NCI-H1694 treated with DMSO at 0.1 percent for 48 hours (cell line): ENCODE results near the gene NSMCE3.

ENCODE experiments used
- DNase-seq: peaks from one replicate; lab custom pipeline; 2025; lab: John Stamatoyannopoulos, UW

Gene NSMCE3

DNA sequence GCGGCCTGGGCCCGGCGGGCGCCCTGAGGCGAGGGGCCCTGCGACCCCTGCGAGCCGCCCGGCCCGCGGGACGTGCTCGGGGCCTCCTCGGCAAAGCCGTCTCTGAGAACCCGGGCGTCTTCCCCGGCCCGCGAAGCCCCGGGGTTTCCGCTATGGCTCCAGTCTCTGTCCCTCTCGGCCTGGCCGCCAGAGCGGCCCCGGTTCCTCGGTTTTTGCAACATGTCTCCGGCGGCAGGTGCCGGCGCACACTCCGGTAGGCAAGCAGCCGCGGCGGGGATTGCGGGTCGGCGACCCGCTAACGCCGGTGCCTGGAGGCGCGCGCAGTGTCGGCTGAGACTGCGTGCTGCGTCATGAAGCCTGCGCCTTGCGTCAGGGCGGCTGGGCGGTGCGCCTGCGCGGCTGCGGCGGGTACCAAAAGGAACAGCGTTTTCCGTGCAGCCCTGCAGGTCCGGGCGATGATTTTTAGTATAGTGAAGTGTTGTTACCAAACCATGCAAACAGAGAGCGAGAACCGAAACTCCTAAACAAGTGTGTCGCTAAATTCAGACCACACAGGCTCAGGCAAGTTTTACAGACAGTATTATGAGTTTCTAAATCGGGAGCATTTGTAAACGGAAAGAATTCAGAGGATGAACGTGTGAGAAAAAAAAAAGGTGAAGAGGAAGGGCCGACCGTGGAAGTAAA is at the start of gene NSMCE3:
Gene NSMCE3, minus strand, starts transcription at position 338 of the 684 bp plus-strand sequence. Its CDS starts 117 bp downstream, at position 221.
- DNase-seq, result peak; percentile 39

DNA sequence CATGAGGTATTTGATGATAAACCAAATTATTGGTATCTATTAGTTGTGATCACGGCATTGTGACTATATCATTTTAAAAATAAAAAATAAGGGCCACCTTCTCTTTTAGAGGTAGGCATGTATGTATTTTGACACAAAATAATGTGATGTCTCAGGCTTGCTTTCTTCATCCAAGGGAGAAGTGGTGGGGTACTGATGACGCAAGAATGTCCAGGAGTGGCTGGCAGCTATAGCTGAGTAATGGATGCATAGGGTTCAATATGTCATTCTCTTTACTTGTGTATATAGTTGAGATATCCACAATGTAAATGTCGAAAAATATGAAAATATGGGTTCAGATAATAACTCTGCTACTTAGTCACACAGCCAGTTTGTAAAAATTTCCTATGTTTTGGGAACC is 46.8 kb upstream of the NSMCE3 start:
- no peak for DNase-seq

DNA sequence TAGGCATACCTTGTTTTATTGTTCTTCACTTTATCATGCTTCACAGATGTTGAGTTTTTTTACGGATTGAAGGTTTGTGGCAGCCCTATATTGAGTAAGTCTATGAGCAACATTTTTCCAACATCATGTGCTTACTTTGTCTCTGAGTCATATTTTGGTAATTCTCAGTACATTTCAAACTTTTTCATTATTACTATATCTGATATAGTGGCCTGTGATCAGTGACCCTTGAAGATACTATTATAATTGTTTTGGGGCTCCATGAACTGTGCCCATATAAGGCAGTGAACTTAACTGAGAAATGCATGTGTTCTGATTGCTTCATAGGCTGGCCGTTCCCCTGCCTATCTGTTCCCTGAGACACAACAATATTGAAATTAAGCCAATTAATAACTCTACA is 42.8 kb upstream of the NSMCE3 start:
- no peak for DNase-seq

DNA sequence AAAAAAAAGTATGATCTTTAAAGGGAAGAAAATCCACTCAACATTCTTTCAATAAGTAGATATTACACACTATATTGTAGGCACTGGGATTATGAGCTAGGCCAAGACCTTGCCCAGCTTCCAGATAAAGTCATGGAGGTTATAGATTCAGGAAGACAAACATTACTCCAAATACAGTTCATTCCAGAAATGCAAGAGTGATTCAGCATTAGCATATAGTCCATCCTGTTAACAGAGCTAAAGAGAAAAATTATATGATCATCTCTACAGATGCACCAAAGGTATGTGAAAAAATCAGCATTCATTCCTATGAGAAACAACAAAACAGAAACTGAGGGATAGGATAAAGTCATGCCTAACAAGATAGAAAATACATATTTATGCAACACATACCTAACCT is 42.1 kb upstream of the NSMCE3 start:
- DNase-seq, result no peak

DNA sequence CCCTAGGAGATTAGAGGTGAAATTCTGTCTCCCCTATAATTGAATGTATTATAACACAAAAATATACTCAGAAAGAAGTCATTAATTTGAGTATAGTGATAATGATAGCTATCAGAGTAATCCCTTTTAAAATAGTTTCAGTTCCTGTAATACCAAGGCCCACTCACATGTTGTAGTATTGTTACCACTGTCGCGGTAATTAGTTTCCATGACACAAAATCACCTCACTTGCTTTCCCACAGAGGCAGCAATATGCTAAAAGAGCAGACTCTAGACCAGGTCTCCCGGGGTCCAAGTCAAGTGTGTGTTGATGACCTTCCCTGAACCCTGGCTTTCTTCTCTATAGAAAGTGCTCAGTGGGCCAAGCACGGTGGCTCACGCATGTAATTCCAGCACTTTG is 39.5 kb upstream of the NSMCE3 start:
- DNase-seq, result no peak

DNA sequence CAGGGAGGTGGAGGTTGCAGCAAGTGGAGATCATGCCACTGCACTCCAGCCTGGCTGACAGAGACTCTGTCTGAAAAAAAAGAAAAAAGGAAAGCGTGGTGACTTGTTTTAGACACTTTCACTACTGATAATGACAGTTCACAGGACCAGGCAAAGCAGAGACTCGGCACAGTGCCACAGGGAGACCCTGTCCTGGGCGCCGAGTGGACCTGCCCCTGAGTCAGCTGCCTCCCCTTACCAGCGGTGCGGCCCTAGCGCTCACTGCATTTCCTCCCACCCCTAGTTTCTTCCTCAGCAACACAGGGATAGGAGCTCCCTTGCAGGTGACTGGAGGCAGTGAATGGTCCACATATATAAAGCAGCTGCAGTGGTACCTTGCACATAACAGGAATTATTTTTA is 38.7 kb upstream of the NSMCE3 start:
- DNase-seq, result no peak

DNA sequence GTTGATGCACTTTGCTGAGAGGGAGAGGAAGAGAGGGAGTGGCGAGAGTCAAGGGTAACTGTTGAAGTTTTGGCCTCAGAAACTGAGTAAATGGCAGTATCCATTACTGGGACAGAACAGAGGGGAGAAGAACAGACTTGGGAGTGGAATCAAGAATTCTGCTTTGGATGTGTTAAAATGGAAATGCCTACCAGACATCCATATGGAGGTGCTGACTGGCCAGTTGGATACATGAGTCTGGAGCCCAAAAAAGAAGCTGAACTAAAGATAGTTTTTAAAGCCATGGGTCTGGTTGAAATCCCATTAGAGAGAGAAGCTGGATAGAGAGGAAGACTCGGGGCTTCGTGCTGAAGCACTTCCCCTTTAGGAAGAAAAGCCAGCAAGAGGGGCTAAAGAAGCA is 35.9 kb upstream of the NSMCE3 start:
- no peak for DNase-seq

DNA sequence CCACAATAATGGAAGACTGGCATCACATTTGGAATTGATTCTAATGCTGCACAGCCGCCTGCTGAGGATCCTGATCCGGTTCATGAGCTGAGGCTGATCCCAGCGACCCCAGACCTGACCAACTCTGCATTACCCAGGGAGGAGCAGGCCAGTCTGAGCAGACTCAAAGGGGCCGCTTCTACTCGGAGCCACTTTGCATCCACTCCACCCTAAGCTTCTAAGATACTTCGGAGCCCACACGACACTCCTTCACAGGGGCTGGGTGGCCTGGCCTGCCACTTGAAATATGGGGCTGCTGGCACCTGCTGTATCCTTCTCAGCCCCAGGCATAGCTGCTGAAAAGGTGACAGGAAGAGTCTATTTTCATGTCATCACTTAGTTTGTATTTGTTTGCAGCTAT is 33.2 kb upstream of the NSMCE3 start:
- no peak for DNase-seq

DNA sequence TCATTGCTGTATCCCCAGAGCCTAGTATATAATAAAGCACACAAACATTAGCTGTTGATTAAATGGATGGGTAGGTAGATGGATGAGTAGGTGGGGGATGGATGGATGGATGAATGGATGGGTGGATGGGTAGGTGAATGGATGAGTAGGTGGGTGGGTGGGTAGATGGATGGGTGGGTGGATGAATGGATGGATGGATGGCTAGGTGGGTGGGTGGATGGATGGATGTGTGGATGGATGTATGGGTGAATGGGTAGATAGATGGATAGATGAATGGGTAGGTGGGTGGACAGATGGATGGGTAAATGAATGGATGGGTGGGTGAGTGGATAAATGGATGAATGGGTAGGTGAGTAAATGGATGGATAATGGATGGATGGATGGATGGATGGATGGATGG is 30.2 kb upstream of the NSMCE3 start:
- DNase-seq, result no peak

DNA sequence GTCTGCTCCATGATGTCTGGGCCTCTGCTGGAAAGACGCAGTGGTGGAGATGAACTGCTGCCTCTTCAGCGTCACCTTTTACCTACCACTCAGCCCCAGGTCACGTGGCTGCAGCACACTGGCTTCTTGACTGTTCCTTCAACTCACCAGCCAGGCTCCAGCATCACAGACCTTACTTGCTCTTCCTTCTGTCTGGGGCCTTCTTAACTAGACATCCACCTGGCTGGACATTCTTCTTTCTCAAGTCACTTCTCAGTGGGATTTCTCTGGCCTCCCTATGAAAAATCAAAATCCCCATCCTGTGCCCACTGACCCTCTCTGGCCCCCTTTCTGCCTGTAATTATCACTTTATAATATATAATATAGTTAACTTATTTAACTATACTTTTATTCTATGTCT is 29.7 kb upstream of the NSMCE3 start:
- DNase-seq, result no peak

DNA sequence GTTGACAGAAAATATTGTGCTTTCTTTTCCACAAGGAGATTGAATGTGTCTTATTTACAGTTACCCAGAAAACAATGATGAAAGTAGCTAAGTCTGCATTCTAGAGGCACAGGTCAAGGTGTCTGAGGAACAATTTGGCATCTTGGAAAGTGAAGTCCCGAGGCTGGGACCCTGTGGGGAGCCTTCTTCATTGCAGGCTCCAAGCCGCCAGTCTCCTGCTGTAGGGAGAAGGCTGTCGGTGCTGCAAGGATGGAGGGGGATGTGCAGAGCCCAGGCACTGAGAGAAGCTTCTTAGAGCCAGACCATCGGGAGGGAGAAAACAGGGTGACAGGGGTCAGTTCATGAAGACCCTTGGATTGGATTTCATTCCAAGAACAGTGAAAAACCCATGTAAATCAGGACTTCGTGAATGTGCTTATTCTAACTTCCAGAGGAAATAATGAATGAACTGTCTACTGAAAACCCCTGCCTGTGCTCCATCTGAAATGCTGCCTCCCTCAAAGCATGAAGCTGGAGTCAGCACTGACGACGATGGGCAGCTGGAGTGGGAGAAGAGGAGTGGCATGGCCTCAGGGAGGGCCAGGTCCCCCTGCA is 25.2 kb upstream of the NSMCE3 start:
- no peak for DNase-seq

DNA sequence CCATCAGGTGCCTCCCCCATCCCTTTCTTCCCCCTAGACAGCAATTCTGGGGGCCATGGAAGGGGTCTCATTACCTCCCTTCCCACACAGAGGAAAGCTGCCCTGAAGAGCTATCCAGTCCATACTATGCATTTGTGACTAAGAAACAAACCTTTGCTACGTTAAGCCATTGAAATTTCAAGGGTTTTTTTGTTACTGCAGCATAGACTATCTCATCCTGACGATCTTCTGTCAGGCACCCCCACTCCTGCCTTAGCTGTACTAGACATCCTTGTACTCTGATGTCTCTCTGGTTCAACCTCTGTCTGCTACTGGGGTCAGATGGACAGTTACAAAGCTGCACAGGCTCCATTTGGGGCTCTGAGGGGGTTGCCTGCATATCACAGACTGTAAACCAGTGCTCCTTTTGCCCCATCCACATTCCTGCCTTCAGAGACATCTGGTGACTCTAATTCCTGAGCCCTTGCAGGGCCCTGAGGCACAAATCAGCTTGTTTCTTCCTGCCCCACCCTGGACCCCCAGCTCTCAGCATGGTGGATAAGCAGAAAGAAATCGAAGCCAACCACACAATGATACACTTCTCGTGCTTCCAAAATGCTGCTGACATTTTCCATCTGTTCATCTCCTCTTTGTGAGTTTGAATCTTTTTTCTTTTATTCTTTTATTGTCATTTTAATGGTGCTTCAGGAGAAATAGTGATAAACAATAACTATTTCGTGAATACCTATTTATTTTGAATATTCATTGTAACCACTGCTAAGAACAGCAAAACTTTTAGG is 21.6 kb upstream of the NSMCE3 start:
- no peak for DNase-seq

DNA sequence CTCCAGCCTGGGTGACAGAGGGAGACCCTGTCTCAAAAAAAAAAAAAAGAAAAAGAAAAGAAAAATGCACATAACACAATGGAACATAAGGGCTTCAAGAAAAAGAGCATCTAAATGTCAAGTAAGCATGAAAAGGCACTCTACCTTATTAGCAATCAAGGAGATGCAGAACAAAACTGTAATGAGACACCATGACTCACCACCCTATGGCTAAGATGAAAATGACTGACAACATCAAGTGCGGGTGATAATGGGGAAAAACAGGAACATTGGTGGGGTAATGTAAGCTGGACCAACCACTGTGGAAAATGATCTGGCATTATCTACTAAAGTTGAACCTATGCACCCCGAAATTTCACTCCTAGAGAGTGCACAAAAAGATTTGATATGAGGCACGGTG is 19.6 kb upstream of the NSMCE3 start:
- DNase-seq, result no peak

DNA sequence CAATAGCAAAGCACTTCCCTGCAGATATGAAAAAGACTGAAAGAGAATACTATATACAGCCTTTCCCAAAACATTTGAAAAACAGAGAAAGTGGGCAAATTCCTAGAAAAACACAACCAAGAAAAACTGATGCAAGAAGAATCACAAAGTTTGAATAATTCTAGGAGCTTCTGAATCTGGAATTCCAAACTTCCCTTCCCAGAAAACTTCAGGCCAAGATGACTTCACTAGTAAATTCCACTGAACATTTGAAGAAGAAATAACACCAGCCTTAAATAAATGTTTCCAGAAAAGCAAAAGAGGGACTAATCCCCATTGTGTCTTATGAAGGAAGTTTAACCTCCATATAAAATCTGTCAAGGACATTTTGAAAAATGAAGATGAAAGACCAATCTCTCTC is 15.8 kb upstream of the NSMCE3 start:
- no peak for DNase-seq

DNA sequence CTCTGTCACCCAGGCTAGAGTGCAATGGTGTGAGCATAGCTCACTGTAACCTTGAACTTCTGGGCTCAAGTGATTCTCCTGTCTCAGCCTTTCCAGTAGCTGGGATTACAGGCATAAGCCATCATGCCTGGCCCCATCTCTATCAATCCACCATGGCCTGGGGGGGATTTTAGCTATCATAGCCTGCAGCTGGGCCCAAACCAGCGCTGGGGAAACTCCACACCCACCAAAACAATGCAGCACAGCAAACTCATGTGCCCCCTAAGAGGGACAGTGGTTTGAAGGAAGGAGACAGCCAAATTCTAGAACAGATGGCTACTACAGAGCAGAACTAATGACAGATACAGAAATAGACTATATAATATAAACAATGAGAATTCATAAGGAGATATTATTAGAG is 13.8 kb upstream of the NSMCE3 start:
- DNase-seq, result peak; percentile 2

DNA sequence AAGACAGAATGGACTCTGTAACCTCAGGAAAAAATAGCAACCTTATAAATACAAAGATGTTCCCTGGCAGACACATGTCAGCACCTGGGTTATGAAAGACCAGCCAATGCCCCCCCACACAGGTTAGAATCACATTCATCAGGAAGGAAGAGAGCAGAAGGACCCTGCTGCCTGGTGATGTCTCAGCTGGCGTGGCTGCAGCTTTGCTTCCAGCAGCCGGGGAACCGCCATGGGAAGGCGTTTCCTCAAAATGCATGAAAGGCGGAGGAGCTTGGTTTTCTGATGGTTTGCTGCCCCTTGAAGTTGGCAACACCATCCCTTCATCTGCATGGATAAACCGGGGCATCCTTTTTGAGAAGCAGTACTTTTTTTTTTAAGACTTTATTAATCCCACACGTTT is 10.9 kb upstream of the NSMCE3 start:
- DNase-seq, result no peak

DNA sequence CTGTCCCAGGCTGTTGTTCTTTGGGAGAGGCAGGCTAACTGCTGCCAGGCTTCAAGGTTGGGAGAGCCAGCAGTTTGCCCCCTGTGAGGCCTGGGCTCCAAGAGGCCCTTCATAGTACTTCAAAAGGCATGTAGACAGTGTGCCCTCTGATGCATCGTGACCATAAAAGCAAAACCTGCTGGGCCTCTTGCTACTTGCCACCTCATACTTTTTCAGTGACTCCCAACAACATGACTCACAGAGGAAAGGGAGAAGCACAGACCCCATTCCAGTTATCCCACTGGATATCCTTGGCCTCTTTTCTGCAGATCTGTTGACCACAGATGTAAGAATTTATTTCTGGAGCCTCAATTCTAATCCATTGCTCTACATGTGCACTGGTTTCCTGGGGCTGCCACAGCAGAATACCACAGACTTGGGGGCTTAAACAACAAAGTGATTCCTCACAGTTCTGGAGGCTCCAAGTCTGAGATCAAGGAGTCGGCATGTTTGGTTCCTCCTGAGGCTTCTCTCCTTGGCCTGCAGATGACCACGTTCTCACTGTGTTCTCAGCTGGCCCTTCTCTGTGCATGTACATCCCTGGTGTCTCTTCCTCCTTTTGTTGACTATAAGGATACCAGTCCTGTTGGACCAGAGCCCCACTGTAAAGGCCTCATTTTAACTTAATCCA is 8.9 kb upstream of the NSMCE3 start:
- no peak for DNase-seq

DNA sequence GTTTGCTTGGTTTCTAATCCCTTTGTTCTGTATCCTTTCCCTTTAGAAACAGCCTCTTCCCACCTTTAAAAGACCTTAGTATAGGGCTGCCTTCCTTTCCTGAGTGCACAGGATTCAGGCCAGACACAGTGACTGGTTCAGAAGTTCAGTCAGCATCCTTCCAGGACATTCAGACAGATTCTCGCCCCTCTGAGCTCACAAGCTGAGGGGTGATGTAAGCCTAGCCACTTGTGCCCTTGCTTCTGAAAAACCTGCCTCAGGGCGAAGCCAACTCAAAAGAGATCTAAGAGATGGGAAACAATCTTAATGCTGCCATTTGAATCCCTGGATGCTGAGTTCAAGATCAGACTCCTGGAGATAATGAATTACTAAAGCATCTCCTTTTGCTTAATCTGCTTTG is 6.7 kb upstream of the NSMCE3 start:
- no peak for DNase-seq

DNA sequence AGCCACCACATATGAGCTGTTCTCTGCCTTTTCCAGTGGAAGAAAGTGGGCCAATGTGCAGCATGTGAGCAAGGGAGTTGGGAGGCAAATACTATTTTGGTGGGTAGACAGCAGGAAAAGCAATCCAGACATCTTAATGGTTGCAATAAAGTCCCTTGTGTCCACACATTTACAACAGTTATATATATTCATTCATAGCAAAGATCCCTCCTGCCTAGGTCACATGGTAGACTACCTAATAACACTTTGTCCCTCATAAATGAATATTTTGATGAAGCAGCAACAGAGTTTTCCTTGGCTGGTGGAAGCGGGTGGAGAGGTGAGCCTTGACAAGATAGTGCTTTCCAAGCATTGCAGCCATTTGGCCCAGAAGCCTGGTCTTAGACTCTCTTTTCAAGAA is 6.2 kb upstream of the NSMCE3 start:
- DNase-seq, result no peak

DNA sequence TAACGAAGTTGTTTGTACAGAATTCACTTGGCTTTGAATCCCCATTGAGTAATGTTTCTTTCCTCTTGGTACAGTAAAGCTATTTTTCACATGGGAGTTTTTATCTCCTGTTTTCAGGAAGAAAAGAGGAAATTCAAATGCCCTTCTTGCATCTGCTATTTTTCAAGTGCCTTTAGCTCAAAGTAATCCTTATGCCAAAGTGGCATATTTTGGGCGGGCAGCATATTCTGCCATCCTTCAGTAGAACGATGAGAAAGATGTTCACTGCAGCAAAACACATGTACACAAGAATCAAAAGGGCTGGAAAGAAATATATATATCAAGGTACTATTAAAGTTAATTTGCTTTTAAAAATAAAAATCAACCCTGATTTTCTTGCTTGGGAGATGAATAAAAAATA is 5.3 kb upstream of the NSMCE3 start:
- DNase-seq, result no peak

DNA sequence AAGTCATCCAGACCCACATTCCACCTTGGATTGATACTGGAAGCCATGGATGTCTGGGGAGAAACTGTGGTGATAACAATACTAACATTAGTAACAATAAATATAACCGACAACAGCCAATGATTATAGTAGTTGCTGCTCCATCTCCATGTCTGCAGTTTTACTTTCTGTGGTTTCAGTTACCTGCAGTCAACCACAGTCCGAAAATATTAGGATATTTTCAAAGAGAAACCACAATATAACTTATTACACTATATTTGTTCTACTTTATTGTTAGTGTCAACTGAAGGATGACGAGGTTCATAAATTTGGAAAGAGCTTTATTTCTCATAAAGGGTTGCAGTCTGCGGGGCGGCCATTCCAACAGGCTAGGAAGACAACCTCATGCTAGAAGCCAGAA is 2.6 kb upstream of the NSMCE3 start:
- no peak for DNase-seq

DNA sequence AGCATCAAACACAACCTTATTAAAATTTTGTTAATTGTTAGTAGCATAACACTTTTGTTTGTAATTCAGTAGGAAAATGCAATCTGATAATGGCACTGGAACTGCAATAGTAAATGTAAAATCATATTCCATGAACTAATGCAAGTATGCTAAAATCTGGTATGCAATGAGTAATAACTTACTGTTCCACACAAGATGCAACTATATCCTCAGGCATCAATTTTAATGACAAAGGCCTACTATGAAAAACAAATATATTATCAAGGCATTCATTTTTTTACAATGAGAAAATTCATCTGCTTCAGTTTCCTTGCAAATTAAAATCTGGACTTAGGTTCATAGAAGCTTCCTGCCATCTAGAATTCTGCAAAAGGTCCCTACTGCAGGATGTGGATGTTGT is 1.4 kb upstream of the NSMCE3 start:
- DNase-seq, result no peak
